Measurements from ENCODE around the gene FKBP14.

GRCh38 chr7:29995652-29996051 is 30.9 kb downstream of the FKBP14 start:
- TF ChIP-seq POLR2A (IDR thresholded peaks at IDR 0.05) (no peak), CTCF (IDR thresholded peaks at IDR 0.05) (no peak)
